GM06990 (cell line): ENCODE measurements around the gene PRKCI.

Experiments used
- DNase-seq: peaks from one replicate; pipeline ENCODE4 v3.0.0-alpha.2; 2011; ENCODE audit not compliant: insufficient read length; ENCODE audit errors: extremely low read depth
- H3K27me3 ChIP-seq: replicated peaks from 2 replicates; pipeline ENCODE4 v1.6.0; 2011; ENCODE audit warnings: low read length; ENCODE audit not compliant: control insufficient read depth, insufficient read depth
- H3K36me3 ChIP-seq: 2 replicates; pipeline ENCODE4 v1.5.1; 2011; ENCODE audit warnings: low read length; ENCODE audit not compliant: control insufficient read depth, insufficient read depth
- H3K4me3 ChIP-seq: replicated peaks from 2 replicates; pipeline ENCODE4 v1.5.1; 2011; ENCODE audit warnings: low read depth, mild to moderate bottlenecking, control low read depth, low read length
- CTCF ChIP-seq: IDR thresholded peaks from 2 replicates; pipeline ENCODE4 v1.5.1; 2011; ENCODE audit warnings: low read length, control low read depth, mild to moderate bottlenecking, inconsistent platforms; ENCODE audit not compliant: insufficient read depth, poor library complexity, severe bottlenecking

Gene PRKCI

DNA sequence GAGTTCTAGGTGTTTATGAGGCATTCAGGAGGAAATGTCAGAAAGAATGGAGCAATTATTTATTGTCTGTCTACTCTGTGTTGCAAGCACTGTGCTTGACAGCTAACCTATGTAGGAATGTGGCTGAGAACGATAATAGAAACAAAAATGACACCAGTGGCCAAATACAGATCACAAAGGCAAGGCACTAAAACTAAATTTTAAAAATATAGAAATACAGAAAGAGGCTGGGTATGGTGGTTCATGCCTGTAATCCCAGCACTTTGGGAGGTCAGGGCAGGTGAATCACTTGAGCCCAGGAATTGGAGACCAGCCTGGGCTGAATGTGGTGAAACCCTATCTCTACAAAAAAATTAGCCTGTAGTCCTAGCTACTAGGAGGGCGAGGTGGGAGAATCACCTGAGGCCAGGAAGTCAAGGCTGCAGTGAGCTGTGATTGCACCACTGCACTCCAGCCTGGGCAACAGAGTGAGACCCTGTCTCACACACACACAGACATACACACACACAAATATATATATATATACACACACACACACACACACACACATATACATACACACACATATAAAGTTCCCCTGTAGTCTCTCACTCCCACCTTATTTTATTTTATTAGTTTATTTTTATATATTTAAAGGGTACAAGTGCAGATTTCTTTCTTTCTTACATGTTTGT lies 6.0 kb downstream of the PRKCI start:
- no peak for DNase-seq
- no peak overlapping the region for H3K4me3 ChIP-seq
- no peaks in the 10 kb centered on the region for H3K27me3 ChIP-seq
- TF ChIP-seq CTCF, result no peak
- no peaks in the 10 kb centered on the region for H3K36me3 ChIP-seq

GRCh38 chr3:170232266-170232665 lies 10.0 kb downstream of the PRKCI start:
- no peak overlapping the region for H3K4me3 ChIP-seq
- H3K36me3 ChIP-seq, result no peaks in the 10 kb centered on the region; the same call in 1 of the 2 replicates
- H3K27me3 ChIP-seq, result no peaks in the 10 kb centered on the region
- DNase-seq, result no peak
- no peak for TF ChIP-seq CTCF

- Histone ChIP-seq H3K27me3 (no peaks in the 10 kb centered on the region), H3K4me3 (no peak overlapping the region), H3K36me3 (no peaks in the 10 kb centered on the region; the same call in 1 of the 2 replicates)
- no peak for TF ChIP-seq CTCF
- no peak for DNase-seq
Measured at GRCh38 chr3:170233530-170233929, 11.3 kb downstream of the PRKCI start.

DNA sequence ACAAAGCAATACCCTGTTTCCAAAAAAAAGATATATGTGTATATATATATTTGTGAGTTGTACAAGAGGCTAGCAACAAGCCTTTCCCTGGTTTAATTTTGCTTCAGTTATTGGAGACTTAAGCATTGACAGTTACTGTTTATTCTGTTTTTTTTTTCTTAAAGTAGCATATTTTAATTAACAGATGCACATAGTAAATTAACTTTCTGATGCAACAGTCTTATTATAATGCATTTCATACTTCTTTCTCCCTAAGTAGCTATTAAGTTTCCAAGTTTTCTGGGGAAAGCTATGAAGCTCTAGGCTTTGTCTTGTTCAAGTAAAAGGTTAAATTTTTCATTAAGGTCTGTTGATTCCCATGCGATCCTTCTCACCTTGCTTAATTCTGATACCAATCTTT lies 17.9 kb downstream of the PRKCI start:
- Histone ChIP-seq H3K36me3 (no peaks in the 10 kb centered on the region; the same call in 1 of the 2 replicates), H3K4me3 (no peak overlapping the region), H3K27me3 (no peaks in the 10 kb centered on the region)
- no peak for TF ChIP-seq CTCF
- DNase-seq, result no peak

DNA sequence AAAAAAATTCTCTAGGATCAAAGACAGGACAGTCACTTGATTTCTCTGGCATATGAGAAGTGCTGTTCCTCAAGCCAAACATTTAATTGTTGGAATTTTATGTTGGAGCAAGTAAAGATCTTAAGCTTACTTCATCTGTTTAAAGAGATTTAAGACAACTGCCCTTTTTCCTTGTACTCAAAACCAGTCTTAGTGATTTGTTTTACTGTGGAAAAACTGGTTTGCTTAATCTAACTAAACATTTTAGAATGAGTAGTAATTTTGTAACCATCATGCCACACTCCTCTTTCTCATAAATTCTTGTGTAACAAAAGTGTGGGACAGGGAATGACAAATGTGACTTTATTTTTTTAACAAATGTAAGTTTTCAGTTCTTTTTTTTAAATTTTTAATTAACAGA lies 18.4 kb downstream of the PRKCI start:
- TF ChIP-seq CTCF, result no peak
- Histone ChIP-seq H3K36me3 (no peaks in the 10 kb centered on the region; the same call in 1 of the 2 replicates), H3K27me3 (no peaks in the 10 kb centered on the region), H3K4me3 (no peak overlapping the region)
- no peak for DNase-seq

GRCh38 chr3:170244576-170244975 lies 22.4 kb downstream of the PRKCI start:
- no peaks in the 10 kb centered on the region for H3K27me3 ChIP-seq
- DNase-seq, result no peak
- no peaks in the 10 kb centered on the region for H3K36me3 ChIP-seq
- no peak for TF ChIP-seq CTCF
- no peak overlapping the region for H3K4me3 ChIP-seq
